Measurements from ENCODE around the gene RHAG.
"Not testable (repeated sequence)": the region's sequence is repeated elsewhere in the genome, so short reads cannot be mapped to it uniquely, and the experiment has no call there.

RHAG gene

GRCh38 chr6:49636713-49637349 lies at the start of gene RHAG:
RHAG (minus strand) TSS chr6:49636839; CDS start chr6:49636812, 27 bp downstream.
- no peak for DNase-seq

- no peak for DNase-seq
These were observed 40.1 kb upstream of the RHAG start for GRCh38 chr6:49676671-49677281.

GRCh38 chr6:49675816-49676215 lies 39.2 kb upstream of the RHAG start:
- no peak for DNase-seq

GRCh38 chr6:49668083-49668511 lies 31.5 kb upstream of the RHAG start:
- DNase-seq = no peak

GRCh38 chr6:49666930-49667757 lies 30.5 kb upstream of the RHAG start:
- no peak for DNase-seq

GRCh38 chr6:49666480-49666879 lies 29.8 kb upstream of the RHAG start:
- DNase-seq = no peak

GRCh38 chr6:49664817-49665216 lies 28.2 kb upstream of the RHAG start:
- no peak for DNase-seq

- DNase-seq = not testable (repeated sequence)
These were observed 27.4 kb upstream of the RHAG start for GRCh38 chr6:49664054-49664453.

- DNase-seq = no peak
These were observed 26.2 kb upstream of the RHAG start for GRCh38 chr6:49662892-49663261.

- DNase-seq = no peak
These were observed 25.7 kb upstream of the RHAG start for GRCh38 chr6:49662231-49662891.

- DNase-seq = no peak
These were observed 17.3 kb upstream of the RHAG start for GRCh38 chr6:49653942-49654341.

GRCh38 chr6:49653438-49653837 lies 16.8 kb upstream of the RHAG start:
- no peak for DNase-seq

GRCh38 chr6:49651239-49651638 lies 14.6 kb upstream of the RHAG start:
- DNase-seq = no peak

GRCh38 chr6:49649988-49650387 lies 13.3 kb upstream of the RHAG start:
- DNase-seq = no peak

- no peak for DNase-seq
These were observed 11.4 kb upstream of the RHAG start for GRCh38 chr6:49648036-49648435.

GRCh38 chr6:49647476-49647875 lies 10.8 kb upstream of the RHAG start:
- no peak for DNase-seq

- DNase-seq = no peak
These were observed 10.3 kb upstream of the RHAG start for GRCh38 chr6:49646942-49647341.

- DNase-seq = no peak
These were observed 9.6 kb upstream of the RHAG start for GRCh38 chr6:49646130-49646824.

- DNase-seq = no peak
These were observed 8.5 kb upstream of the RHAG start for GRCh38 chr6:49645139-49645538.

- no peak for DNase-seq
These were observed 2.7 kb upstream of the RHAG start for GRCh38 chr6:49639177-49639817.

GRCh38 chr6:49637350-49637731 lies 702 bp upstream of the RHAG start:
- DNase-seq = no peak

GRCh38 chr6:49635978-49636712 lies 494 bp downstream of the RHAG start:
- DNase-seq = no peak

Data from stimulated activated CD4-positive, alpha-beta T cell treated with anti-CD3 and anti-CD28 coated beads, Interleukin-2, amount 100 ng/mL, for 48 hours (primary cell).